HG03460 (cell line): ENCODE data around the gene SPNS2.

Experiments
- ATAC-seq: cut with Tn5 transposase; IDR thresholded peaks from one replicate; pipeline ENCODE4 v1.9.1; 2021; ENCODE audit not compliant: unreplicated experiment

The SPNS2 gene

DNA sequence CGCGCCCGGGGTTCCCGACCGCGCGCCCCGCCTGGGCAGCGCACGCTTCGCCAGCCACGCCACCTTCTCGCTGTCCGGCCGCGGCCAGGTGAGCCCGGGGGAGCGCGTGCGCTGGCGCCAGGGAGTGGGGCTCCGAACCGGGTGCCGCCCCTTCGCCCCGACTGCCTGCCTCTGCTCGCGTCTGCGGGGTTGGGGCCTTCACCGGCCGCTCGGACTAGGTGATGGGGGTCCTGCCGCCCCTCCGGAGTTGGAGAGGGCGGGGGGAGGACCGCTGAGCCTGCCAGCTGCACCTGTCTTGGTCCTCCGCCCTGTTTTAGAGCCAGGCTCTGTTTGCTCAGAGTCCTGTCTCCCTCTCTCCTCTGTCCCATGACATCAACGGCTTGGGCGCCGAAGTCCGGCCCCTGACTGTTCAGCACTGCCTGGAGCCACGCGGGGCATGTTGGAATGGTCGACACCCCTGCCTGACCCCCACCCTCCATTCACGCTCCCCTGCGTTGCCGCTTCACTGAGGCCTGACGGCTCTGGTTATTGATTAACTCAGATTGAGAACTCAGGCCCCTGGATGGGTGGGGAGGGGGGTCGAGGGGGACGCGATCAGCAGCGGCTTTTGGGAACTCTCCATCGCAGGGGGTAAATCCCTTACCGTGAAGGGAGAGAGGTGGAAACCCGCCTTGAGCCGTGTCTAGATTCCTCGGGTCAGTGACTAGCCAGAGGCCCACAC is 86.4 kb downstream of the SPNS2 start:
- no peak for ATAC-seq

DNA sequence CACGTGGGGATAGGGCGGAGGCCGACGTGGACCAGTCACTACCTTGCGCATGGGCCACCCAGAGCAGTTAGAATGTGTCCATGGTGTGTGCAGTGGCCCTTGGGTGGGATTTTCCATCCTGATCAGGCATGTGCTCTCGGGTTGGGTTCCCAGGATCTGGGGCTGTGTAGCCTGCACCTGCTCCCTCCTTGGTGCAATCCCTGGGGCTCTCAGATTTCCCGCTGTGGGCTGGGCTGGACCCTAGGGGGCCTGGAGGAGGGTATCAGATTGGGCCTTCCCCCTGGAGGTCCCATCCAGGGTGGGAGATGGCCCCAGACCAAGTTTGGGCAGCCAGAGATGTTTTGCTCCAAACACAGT is 86.9 kb downstream of the SPNS2 start:
- ATAC-seq: no peak

DNA sequence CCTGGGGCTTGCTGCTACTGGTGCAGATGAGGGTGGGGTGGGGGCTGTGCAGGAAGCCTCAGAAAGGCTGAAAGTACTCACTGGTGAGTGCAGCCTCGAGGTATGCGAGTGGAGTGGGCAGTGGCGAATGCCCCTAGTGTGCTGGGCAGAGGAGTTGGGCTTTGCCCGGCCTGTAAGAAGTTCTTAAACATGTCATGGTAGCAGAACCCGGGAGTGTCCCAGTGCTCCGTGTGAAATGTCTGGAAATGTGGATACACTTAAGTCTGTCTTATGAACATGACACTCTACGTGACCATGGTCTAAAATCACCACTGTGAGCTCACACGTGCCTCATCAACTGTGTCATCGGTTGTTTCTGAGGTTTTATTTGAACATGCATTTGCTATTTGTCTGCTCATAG is 87.4 kb downstream of the SPNS2 start:
- ATAC-seq: no peak

DNA sequence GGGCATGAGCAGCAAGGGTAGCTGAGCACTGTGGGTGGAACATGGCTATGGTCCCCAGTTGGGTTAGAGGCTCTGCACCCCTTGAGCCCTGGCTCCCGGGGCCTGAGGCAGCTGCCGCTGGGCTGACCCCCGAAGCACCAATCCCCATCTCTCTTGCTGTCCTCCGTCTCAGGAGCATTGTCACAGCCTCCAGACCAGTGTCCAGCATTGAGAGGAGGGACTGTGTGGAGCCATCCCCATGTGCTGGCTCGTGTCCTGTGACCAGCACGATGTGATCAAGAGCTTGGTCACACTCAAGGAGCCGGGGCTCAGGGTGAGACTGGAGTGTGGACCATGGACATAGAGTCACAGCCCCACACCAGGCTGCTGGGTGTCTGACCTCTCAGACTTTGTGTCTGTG is 88.5 kb downstream of the SPNS2 start:
- no peak for ATAC-seq

DNA sequence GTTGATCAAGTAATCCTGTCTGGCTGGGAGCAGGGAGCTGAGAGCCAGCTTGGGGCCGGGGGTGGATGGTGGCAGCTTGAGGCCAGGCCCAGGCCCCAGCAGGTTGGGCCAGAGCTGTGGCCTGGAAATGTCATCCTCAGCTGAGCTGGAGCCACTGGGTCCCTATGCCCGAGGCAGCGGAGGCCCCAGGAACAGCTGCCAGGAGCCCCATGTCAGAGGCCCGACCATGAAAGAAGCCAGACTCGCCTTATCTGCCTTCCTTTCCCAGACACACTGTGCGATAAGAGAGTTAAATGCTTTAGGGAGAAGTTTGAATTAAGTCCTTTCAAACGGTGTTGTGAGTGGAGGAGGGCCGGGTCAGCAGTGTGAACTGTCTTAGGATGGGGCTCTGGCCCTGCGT is 89.1 kb downstream of the SPNS2 start:
- no peak for ATAC-seq

DNA sequence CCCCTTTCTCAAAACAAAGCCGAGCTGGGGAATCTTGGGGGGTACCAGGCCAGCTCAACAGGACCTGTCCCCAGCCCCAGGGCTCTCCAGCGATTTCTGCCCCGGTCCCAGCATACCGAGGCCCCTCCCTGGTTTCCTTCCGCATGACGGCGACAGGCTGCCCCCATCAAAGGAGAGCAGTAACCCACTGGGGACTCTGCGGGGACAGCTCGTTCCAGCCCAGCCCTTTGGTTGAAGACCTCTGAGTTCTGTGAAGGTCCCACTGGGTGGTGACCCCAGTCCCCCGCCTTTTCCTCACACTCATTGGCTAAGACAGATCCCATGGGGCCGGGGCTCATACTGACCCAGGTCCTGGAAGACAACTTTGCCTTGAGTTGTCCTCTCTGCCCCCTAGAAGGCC is 89.7 kb downstream of the SPNS2 start:
- ATAC-seq: no peak
